ENCODE measurements around the gene KLHL5.

DNA sequence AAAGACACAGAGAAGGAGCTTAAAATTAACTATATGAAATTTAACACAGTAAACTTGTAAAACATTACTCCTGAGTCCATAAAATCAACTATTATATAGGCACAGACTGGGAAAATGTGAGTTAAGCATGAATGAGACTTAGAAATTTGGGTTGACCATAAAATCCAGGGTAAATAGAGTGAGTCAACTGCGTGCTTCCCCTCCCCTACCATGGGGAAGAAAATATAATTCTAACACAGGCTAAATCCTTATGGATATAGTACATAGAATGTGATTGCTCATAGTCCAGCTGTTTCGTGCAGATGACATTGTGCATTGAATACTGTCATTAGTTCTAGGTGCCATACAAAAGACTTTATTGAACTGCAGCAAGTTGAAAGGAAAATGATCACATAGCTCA, 42.2 kb downstream of the KLHL5 start:
- TF ChIP-seq, protein P1, sequence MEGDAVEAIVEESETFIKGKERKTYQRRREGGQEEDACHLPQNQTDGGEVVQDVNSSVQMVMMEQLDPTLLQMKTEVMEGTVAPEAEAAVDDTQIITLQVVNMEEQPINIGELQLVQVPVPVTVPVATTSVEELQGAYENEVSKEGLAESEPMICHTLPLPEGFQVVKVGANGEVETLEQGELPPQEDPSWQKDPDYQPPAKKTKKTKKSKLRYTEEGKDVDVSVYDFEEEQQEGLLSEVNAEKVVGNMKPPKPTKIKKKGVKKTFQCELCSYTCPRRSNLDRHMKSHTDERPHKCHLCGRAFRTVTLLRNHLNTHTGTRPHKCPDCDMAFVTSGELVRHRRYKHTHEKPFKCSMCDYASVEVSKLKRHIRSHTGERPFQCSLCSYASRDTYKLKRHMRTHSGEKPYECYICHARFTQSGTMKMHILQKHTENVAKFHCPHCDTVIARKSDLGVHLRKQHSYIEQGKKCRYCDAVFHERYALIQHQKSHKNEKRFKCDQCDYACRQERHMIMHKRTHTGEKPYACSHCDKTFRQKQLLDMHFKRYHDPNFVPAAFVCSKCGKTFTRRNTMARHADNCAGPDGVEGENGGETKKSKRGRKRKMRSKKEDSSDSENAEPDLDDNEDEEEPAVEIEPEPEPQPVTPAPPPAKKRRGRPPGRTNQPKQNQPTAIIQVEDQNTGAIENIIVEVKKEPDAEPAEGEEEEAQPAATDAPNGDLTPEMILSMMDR (conservative IDR thresholded peaks at IDR 0.05), result no peak
- TF ChIP-seq ZFX (IDR thresholded peaks at IDR 0.05), result no peak
